Neural progenitor cell (in vitro differentiated cells): ENCODE data around the gene RNF115. TPM values are rescaled to one million over a fixed set of nuclear protein-coding genes. Genes with fewer than 3 reads are reported as not detected.
"Not testable (repeated sequence)": the region's sequence is repeated elsewhere in the genome, so short reads cannot be mapped to it uniquely, and the experiment has no call there.

ENCODE experiments used
- DNase-seq: peaks from one replicate; pipeline ENCODE4 v3.0.0-alpha.2; 2016; ENCODE audit warnings: low spot score
- H2AFZ ChIP-seq: fragments of 200-600 bp; sonication (generic); replicated peaks from 2 replicates; pipeline ENCODE4 v1.6.1; 2016; ENCODE audit warnings: antibody characterized with exemption
- H3F3A ChIP-seq: fragments of 200-600 bp; sonication (generic); 2 replicates; pipeline ENCODE4 v1.6.1; 2016; ENCODE audit warnings: antibody characterized with exemption, low read depth
- H3K27ac ChIP-seq: fragments of 200-600 bp; sonication (generic); 2 replicates; pipeline ENCODE4 v1.5.1; 2016; ENCODE audit warnings: mild to moderate bottlenecking
- H3K27me3 ChIP-seq: fragments of 200-600 bp; sonication (generic); 2 replicates; pipeline ENCODE4 v1.6.1; 2016; ENCODE audit warnings: mild to moderate bottlenecking, moderate library complexity
- H3K36me3 ChIP-seq: fragments of 200-600 bp; sonication (generic); 2 replicates; pipeline ENCODE4 v1.5.1; 2016
- H3K4me1 ChIP-seq: fragments of 200-600 bp; sonication (generic); 2 replicates; pipeline ENCODE4 v1.6.1; 2016; ENCODE audit warnings: mixed run types
- H3K4me2 ChIP-seq: fragments of 200-600 bp; sonication (generic); 2 replicates; pipeline ENCODE4 v1.6.1; 2016
- H3K4me3 ChIP-seq: fragments of 200-600 bp; sonication (generic); 2 replicates; pipeline ENCODE4 v1.5.1; 2016
- H3K79me2 ChIP-seq: fragments of 200-600 bp; sonication (generic); 2 replicates; pipeline ENCODE4 v1.6.1; 2016; ENCODE audit warnings: low read depth
- H3K9ac ChIP-seq: fragments of 200-600 bp; sonication (generic); 2 replicates; pipeline ENCODE4 v1.6.1; 2016
- H3K9me3 ChIP-seq: fragments of 200-600 bp; sonication (generic); 2 replicates; pipeline ENCODE4 v1.5.1; 2016; ENCODE audit warnings: low read depth
- H4K20me1 ChIP-seq: fragments of 200-600 bp; sonication (generic); 2 replicates; pipeline ENCODE4 v1.6.1; 2016; ENCODE audit warnings: low read depth
- H3K27ac Mint-ChIP-seq: 3 replicates; pipeline ENCODE4 v1.8.0; 2021; ENCODE audit warnings: mixed read lengths
- H3K27me3 Mint-ChIP-seq: 2 replicates; pipeline ENCODE4 v1.8.0; 2022; ENCODE audit warnings: low read depth, mild to moderate bottlenecking, inconsistent platforms, moderate library complexity, mixed read lengths; ENCODE audit not compliant: insufficient read depth
- H3K36me3 Mint-ChIP-seq: 3 replicates; pipeline ENCODE4 v1.8.0; 2021; ENCODE audit warnings: mixed read lengths
- H3K4me1 Mint-ChIP-seq: 3 replicates; pipeline ENCODE4 v1.8.0; 2021; ENCODE audit warnings: mixed read lengths
- H3K4me3 Mint-ChIP-seq: 3 replicates; pipeline ENCODE4 v1.8.0; 2021; ENCODE audit warnings: mild to moderate bottlenecking, moderate library complexity, mixed read lengths
- H3K9me3 Mint-ChIP-seq: 3 replicates; pipeline ENCODE4 v1.8.0; 2020; ENCODE audit warnings: mixed read lengths
- EZH2 ChIP-seq: fragments of 200-600 bp; sonication (generic); IDR thresholded peaks from 2 replicates; pipeline ENCODE4 v1.6.1; 2017; ENCODE audit warnings: antibody characterized with exemption, mild to moderate bottlenecking, moderate library complexity
- EZH2phosphoT487 ChIP-seq: fragments of 200-600 bp; sonication (generic); IDR thresholded peaks from 2 replicates; pipeline ENCODE4 v1.6.1; 2017; ENCODE audit warnings: antibody characterized with exemption
- total RNA-seq: library from RNA; depleted of rRNA; stranded (reverse); fragments of >200 nt; gene quantifications from 2 replicates; pipeline ENCODE4 v1.2.3, GENCODE V29; 2015; ENCODE audit warnings: low replicate concordance
- TF ChIP-seq, protein P1 (sequence below): fragments of 200-600 bp; sonication (generic); IDR thresholded peaks from 2 replicates; pipeline ENCODE4 v1.5.1; 2017; ENCODE audit warnings: antibody characterized with exemption, mild to moderate bottlenecking

The RNF115 gene
- total RNA-seq, 1 donor from 2014 or later = 12.9 TPM

DNA sequence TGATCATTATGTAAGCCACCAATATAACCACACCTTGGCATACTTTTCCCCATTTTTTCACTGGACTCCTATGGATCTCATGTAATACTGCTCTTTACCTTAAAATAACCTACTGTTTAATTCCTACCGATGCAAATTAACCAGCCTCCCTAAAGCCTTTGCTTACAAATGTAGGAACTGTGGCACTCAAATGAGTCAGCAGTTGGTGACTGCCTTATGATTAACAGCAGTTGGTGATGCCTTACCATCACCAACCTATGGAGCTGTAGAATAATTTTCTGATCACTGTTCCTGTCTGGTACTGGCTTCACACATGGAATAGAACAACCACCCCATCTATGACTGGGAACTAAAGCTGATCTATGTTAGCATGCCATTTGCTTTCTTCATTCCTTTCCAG lies 13.8 kb upstream of the RNF115 start:
- Histone ChIP-seq H3K4me2 (no peak overlapping the region), H4K20me1 (no peaks in the 10 kb centered on the region), H2AFZ (no peak overlapping the region), H3F3A (peaks cover 5% of the 10 kb centered on the region), H3K79me2 (no peaks in the 10 kb centered on the region), H3K27ac (no peak overlapping the region), H3K4me3 (no peak overlapping the region), H3K9me3 (no peaks in the 10 kb centered on the region), H3K36me3 (peaks cover 8% of the 10 kb centered on the region), H3K4me1 (no peaks in the 10 kb centered on the region), H3K27me3 (no peaks in the 10 kb centered on the region), H3K9ac (no peak overlapping the region)
- no peak for TF ChIP-seq EZH2
- Mint-ChIP-seq H3K27ac (no peak overlapping the region), H3K9me3 (no peaks in the 10 kb centered on the region), H3K36me3 (peaks cover 38% of the 10 kb centered on the region), H3K27me3 (no peaks in the 10 kb centered on the region), H3K4me3 (no peak overlapping the region), H3K4me1 (no peaks in the 10 kb centered on the region)
- no peak for DNase-seq

DNA sequence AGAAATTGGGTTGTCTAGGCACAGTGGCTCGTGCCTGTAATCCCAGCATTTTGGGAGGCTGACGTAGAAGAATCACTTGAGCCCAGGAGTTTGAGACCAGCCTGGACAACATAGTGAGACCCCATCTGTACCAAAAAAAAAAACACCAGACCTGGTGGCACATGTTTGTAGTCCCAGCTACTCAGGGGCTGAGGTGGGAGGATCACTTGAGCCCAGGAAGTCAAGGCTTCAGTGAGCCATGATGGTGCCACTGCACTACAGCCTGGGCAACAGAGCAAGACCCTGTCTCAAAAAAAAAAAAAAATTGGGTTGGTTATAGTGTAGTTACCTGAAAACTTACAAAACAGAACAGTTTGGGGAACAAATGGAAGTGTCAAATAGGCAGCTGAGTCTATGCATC lies 6.9 kb upstream of the RNF115 start:
- H3K36me3 ChIP-seq = peaks cover 17% of the 10 kb centered on the region
- not testable (repeated sequence) for H4K20me1 ChIP-seq, H3K79me2 ChIP-seq, H3K9me3 Mint-ChIP-seq, H3K27ac ChIP-seq, H3K9me3 ChIP-seq, H3K4me3 ChIP-seq, H3K27ac Mint-ChIP-seq, H3K4me3 Mint-ChIP-seq, H3K27me3 ChIP-seq, H3K9ac ChIP-seq, H3K27me3 Mint-ChIP-seq, H3K4me1 ChIP-seq, H2AFZ ChIP-seq, H3K4me1 Mint-ChIP-seq, H3K4me2 ChIP-seq, H3F3A ChIP-seq, DNase-seq
- H3K36me3 Mint-ChIP-seq = peaks cover 41% of the 10 kb centered on the region

DNA sequence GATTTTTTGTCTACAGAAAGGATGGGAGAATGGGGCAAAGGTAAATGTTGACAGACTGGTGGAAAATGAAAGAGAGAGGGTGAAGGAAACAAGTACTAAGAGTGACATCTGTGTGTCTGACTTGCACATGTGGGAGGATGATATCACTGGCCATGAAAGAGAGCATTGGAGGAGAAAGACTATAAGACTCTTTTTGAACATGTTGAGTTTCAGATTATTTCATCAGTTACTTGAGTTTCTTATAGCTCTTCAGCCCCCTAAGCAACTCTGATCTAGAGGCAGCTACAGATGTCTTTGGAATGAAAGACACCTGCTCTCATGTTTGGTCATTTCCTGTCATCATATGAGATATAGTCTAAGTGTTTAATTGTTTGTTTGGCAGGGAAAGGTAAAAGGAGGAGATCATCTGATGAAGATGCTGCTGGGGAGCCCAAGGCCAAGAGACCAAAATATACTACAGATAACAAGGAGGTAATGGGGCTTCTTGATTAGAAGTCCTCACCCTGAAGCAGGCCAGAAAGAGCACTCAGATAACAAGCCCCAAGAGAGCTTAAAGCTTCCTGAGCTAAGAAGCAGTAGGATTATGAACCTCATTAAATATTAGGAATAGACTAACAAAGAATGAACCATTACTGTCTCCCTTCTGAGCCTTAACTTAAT lies 4.6 kb upstream of the RNF115 start:
- peaks cover 9% of the 10 kb centered on the region for H3K4me1 ChIP-seq
- H2AFZ ChIP-seq = no peak overlapping the region
- peaks cover 22% of the 10 kb centered on the region for H3K79me2 ChIP-seq
- Mint-ChIP-seq H3K4me3 (no peak overlapping the region), H3K36me3 (peaks cover 39% of the 10 kb centered on the region), H3K27ac (no peak overlapping the region), H3K27me3 (peaks cover 4% of the 10 kb centered on the region), H3K9me3 (no peaks in the 10 kb centered on the region), H3K4me1 (peaks cover 15% of the 10 kb centered on the region)
- H3K27me3 ChIP-seq = no peaks in the 10 kb centered on the region
- no peak overlapping the region for H3K4me3 ChIP-seq
- H4K20me1 ChIP-seq = no peaks in the 10 kb centered on the region
- no peak overlapping the region for H3K9ac ChIP-seq
- H3K4me2 ChIP-seq = no peak overlapping the region
- no peak for DNase-seq
- peaks cover 11% of the 10 kb centered on the region for H3F3A ChIP-seq
- no peaks in the 10 kb centered on the region for H3K9me3 ChIP-seq
- TF ChIP-seq EZH2 = no peak
- no peak for TF ChIP-seq EZH2phosphoT487
- TF ChIP-seq, protein P1, sequence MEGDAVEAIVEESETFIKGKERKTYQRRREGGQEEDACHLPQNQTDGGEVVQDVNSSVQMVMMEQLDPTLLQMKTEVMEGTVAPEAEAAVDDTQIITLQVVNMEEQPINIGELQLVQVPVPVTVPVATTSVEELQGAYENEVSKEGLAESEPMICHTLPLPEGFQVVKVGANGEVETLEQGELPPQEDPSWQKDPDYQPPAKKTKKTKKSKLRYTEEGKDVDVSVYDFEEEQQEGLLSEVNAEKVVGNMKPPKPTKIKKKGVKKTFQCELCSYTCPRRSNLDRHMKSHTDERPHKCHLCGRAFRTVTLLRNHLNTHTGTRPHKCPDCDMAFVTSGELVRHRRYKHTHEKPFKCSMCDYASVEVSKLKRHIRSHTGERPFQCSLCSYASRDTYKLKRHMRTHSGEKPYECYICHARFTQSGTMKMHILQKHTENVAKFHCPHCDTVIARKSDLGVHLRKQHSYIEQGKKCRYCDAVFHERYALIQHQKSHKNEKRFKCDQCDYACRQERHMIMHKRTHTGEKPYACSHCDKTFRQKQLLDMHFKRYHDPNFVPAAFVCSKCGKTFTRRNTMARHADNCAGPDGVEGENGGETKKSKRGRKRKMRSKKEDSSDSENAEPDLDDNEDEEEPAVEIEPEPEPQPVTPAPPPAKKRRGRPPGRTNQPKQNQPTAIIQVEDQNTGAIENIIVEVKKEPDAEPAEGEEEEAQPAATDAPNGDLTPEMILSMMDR = no peak
- peaks cover 20% of the 10 kb centered on the region for H3K36me3 ChIP-seq
- H3K27ac ChIP-seq = no peak overlapping the region

DNA sequence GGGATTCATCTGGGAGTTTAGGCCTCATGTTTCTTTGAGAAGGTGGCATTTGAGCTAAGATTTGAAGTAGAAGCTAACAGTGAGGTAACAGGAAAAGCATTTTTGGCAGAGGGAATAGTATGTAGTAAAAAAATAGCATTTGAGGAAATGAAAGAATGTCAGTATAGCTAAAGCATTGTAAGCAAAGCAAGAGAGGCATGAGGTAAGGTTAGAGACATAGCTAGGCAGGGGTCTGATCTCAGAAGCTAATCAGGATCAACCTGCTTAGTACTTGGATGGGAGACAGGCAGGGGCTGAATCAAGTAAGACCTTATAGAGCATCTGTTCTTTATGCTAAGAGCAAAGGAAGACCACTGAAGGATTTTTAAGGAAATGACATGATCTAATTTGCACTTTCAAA lies 4.1 kb upstream of the RNF115 start:
- H3K27ac Mint-ChIP-seq = no peak overlapping the region
- H3K4me1 ChIP-seq = peaks cover 9% of the 10 kb centered on the region
- H3K4me2 ChIP-seq = no peak overlapping the region
- H3K9ac ChIP-seq = no peak overlapping the region
- TF ChIP-seq EZH2phosphoT487 (no peak), EZH2 (no peak)
- TF ChIP-seq, protein P1 = no peak
- H3K27me3 Mint-ChIP-seq = peaks cover 4% of the 10 kb centered on the region
- peaks cover 15% of the 10 kb centered on the region for H3K4me1 Mint-ChIP-seq
- H3K9me3 ChIP-seq = no peaks in the 10 kb centered on the region
- H3K27ac ChIP-seq = no peak overlapping the region
- DNase-seq = no peak
- peaks cover 13% of the 10 kb centered on the region for H3F3A ChIP-seq
- H4K20me1 ChIP-seq = no peaks in the 10 kb centered on the region
- no peak overlapping the region for H2AFZ ChIP-seq
- no peak overlapping the region for H3K4me3 ChIP-seq
- H3K36me3 ChIP-seq = peaks cover 20% of the 10 kb centered on the region
- H3K79me2 ChIP-seq = peaks cover 22% of the 10 kb centered on the region
- peaks cover 34% of the 10 kb centered on the region for H3K36me3 Mint-ChIP-seq
- H3K9me3 Mint-ChIP-seq = no peaks in the 10 kb centered on the region
- H3K27me3 ChIP-seq = no peaks in the 10 kb centered on the region
- H3K4me3 Mint-ChIP-seq = no peak overlapping the region
